Colonic mucosa (tissue), 4 donors: Measurements from ENCODE around the gene OOEP. TPM values are rescaled to one million over a fixed set of nuclear protein-coding genes. Genes with fewer than 3 reads are reported as not detected.
"Not testable (repeated sequence)": the region's sequence is repeated elsewhere in the genome, so short reads cannot be mapped to it uniquely, and the experiment has no call there.

Experiments
- DNase-seq: peaks from one replicate; pipeline ENCODE4 v3.0.0-alpha.2; 2020
- H3K27ac ChIP-seq: fragments of 200-600 bp; one replicate; pipeline ENCODE4 v1.8.0; 2021
- H3K27me3 ChIP-seq: fragments of 200-600 bp; one replicate; pipeline ENCODE4 v1.8.0; 2021
- H3K36me3 ChIP-seq: fragments of 200-600 bp; one replicate; pipeline ENCODE4 v1.8.0; 2021
- H3K4me1 ChIP-seq: fragments of 200-600 bp; one replicate; pipeline ENCODE4 v1.8.0; 2021; ENCODE audit warnings: mild to moderate bottlenecking
- H3K4me3 ChIP-seq: fragments of 200-600 bp; one replicate; pipeline ENCODE4 v1.8.0; 2021
- H3K9ac ChIP-seq, 2 donors: one replicate each; pipeline ENCODE4 v1.7.0; 2013; ENCODE audit warnings: control low read depth in 2 of 2, low read depth in 2 of 2, low read length in 2 of 2
- H3K9me3 ChIP-seq: fragments of 200-600 bp; one replicate; pipeline ENCODE4 v1.8.0; 2021
- intact Hi-C: fragments of 100-400 bp; cut with DNase I; formaldehyde crosslinking; loops from one replicate; pipeline ENCODE4 v1.14.1; 2022
- total RNA-seq, 2 donors: library from RNA; stranded (reverse); fragmentation: NEBNext Ultra II Directional in 1 of 2; extraction: Animal tissue kit (Norgen Biotek cat#: 25700) in 1 of 2; gene quantifications; one replicate each; pipeline ENCODE4 v1.2.1, GENCODE V29; 2021
- TF ChIP-seq, protein P1 (sequence below): fragments of 200-600 bp; IDR thresholded peaks from one replicate; pipeline ENCODE4 v1.8.0; 2022; ENCODE audit warnings: antibody characterized with exemption, mild to moderate bottlenecking
- donor health status: healthy.
- donor health status: DM: no; HTN: no; CAD: no.
- donor health status: DM: no; HTN: no; CAD: no.

Gene OOEP
- total RNA-seq, 2 donors from 2014 or later, result not detected

DNA sequence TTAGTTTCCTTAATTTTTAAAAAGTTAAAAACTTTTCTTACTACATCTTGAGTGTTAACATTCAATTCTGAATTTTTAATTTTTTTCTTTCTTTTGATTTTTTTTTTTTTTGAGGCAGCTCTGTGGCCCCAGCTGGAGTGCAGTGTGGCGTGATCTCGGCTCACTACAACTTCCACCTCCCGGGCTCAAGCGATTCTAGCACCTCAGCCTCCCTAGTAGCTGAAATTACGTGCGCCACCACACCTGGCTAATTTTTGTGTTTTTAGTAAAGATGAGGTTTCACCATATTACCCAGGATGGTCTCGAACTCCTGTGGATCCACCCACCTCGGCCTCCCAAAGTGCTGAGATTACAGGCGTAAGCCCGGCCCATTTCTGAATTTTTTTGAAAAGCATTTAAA lies 26.2 kb upstream of the OOEP start:
- TF ChIP-seq, protein P1, sequence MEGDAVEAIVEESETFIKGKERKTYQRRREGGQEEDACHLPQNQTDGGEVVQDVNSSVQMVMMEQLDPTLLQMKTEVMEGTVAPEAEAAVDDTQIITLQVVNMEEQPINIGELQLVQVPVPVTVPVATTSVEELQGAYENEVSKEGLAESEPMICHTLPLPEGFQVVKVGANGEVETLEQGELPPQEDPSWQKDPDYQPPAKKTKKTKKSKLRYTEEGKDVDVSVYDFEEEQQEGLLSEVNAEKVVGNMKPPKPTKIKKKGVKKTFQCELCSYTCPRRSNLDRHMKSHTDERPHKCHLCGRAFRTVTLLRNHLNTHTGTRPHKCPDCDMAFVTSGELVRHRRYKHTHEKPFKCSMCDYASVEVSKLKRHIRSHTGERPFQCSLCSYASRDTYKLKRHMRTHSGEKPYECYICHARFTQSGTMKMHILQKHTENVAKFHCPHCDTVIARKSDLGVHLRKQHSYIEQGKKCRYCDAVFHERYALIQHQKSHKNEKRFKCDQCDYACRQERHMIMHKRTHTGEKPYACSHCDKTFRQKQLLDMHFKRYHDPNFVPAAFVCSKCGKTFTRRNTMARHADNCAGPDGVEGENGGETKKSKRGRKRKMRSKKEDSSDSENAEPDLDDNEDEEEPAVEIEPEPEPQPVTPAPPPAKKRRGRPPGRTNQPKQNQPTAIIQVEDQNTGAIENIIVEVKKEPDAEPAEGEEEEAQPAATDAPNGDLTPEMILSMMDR, result no peak
- Histone ChIP-seq H3K27me3 (no peaks in the 10 kb centered on the region), H3K9ac (no peak overlapping the region), H3K4me3 (no peak overlapping the region), H3K9me3 (no peaks in the 10 kb centered on the region), H3K36me3 (no peaks in the 10 kb centered on the region), H3K27ac (no peak overlapping the region), H3K4me1 (no peaks in the 10 kb centered on the region)
- intact Hi-C loops, result no loop called here
- no peak for DNase-seq

DNA sequence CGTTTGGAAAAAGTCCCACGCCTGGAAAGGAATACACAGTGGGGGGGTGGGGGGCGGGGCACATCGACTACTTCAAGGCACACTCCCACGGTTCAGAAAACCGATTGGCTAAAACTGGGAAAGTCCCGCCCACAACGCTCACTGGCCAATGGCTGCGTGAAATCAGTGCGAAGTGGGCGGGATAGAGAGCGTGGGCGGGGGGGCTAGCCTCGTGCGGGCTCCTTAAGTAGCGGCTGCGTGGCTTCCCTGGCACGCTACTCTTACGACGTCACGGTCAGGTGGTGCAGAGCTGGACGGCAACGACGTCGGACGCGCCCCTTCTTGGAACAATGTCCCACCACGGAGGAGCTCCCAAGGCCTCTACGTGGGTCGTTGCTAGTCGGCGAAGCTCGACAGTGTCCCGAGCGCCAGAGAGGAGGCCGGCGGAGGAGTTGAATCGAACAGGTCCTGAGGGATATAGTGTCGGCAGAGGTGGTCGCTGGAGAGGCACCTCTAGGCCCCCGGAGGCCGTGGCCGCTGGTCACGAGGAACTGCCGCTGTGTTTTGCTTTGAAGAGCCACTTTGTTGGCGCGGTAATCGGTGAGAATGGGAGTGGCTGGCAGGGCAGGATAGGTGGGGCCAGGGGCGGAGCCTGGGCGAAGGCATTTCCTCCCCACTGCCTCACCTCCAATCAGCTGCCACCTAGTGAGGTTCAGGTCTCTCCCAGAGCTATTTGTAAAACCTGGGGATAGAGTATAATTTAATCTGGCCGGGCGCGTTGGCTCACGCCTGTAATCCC lies 25.1 kb upstream of the OOEP start, which contains the start of gene DDX43:
TSS of gene DDX43 (plus strand) at position 252 of the 778 bp plus-strand sequence. CDS start at position 330, 78 bp downstream.
- no peaks in the 10 kb centered on the region for H3K4me1 ChIP-seq
- no peaks in the 10 kb centered on the region for H3K9me3 ChIP-seq
- H3K9ac ChIP-seq, result no peak within 1 kb of the TSS
- no peaks in the 10 kb centered on the region for H3K36me3 ChIP-seq
- DNase-seq, result peak; percentile 29
- H3K4me3 ChIP-seq, result no peak within 1 kb of the TSS
- TF ChIP-seq, protein P1, result no peak
- no peaks in the 10 kb centered on the region for H3K27me3 ChIP-seq
- intact Hi-C loops, result no loop called here
- no peak within 1 kb of the TSS for H3K27ac ChIP-seq

DNA sequence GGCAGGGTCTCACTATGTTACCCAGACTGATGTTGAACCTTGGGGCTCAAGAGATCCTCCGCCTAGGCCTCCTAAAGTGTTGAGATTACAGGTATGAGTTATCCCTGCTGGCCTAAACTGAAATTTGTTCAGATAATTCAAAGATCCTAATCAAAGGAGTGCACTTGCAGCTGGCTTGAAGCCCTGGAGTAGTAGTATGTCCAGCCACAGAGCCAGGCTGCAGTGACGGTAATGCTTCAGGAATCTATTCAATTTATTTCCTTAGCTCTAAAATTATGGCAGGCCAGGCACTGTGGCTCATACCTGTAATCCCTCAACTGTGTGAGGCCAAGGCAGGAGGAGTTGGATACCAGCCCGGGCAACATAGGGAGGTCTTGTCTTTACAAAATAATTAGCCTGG lies 23.6 kb upstream of the OOEP start:
- no peak for DNase-seq
- Histone ChIP-seq H3K9ac (no peak overlapping the region), H3K27ac (no peak overlapping the region), H3K4me3 (no peak overlapping the region), H3K4me1 (no peaks in the 10 kb centered on the region), H3K36me3 (no peaks in the 10 kb centered on the region), H3K9me3 (no peaks in the 10 kb centered on the region), H3K27me3 (no peaks in the 10 kb centered on the region)
- intact Hi-C loops, result no loop called here
- TF ChIP-seq, protein P1, result no peak

- H3K27me3 ChIP-seq, H3K27ac ChIP-seq, H3K4me1 ChIP-seq, DNase-seq, H3K4me3 ChIP-seq, H3K36me3 ChIP-seq, intact Hi-C loops, H3K9ac ChIP-seq, H3K9me3 ChIP-seq: not testable (repeated sequence)
Observed at GRCh38 chr6:73392188-73392587, 22.5 kb upstream of the OOEP start.

DNA sequence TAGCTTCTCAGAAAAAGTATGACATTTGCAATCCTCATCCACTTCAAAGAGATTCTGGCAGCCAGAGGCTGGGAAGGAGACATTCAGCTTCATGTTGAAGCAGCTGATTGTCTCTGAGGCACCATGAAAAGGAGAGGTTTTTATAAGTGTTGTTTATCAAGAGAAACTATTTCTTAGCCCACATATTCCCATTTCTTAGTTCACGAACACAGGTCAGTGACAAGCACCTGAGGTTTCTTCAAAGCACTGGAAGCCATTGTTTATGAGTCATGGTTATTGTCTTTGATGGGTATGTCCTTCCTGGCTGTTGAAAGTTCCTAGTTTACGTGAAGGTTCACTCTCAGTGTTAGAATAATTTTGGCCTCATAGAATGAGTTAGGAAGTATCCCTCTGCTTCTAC lies 22.0 kb upstream of the OOEP start:
- H3K27me3 ChIP-seq, result no peaks in the 10 kb centered on the region
- intact Hi-C loops, result no loop called here

DNA sequence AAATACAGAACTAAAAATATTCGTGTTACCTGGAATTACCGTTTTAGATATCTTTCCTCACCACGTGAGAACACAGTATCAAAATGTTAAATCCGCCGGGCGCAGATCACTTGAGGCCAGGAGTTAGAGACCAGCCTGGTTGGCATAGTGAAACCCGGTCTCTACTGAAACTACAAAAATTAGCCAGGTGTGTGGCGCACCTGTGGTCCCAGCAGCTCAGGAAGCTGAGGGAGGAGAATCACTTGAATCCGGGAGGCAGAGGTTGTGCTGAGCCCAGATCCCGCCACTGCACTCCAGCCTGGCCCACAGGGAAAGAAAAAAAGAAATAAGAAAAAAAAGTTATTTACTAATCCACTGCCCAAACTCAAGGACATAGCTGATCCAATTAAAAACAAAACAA lies 20.2 kb upstream of the OOEP start:
- intact Hi-C loops, result no loop called here
- no peak overlapping the region for H3K9ac ChIP-seq
- H3K4me3 ChIP-seq, result no peak overlapping the region
- H3K27me3 ChIP-seq, result no peaks in the 10 kb centered on the region
- no peak overlapping the region for H3K27ac ChIP-seq
- no peak for DNase-seq
- H3K36me3 ChIP-seq, result no peaks in the 10 kb centered on the region
- TF ChIP-seq, protein P1, result no peak
- no peaks in the 10 kb centered on the region for H3K9me3 ChIP-seq
- H3K4me1 ChIP-seq, result no peaks in the 10 kb centered on the region

More for the DNA sequence above, 22.0 kb upstream of the OOEP start:
- Histone ChIP-seq H3K9ac (no peak overlapping the region), H3K27ac (no peak overlapping the region), H3K4me3 (no peak overlapping the region), H3K4me1 (no peaks in the 10 kb centered on the region), H3K36me3 (no peaks in the 10 kb centered on the region), H3K9me3 (no peaks in the 10 kb centered on the region)
- DNase-seq, result no peak
- TF ChIP-seq, protein P1, result no peak
